Adipocyte (in vitro differentiated cells): ENCODE measurements around the gene FGF7.
A peak's percentile ranks its signal among the peaks of the same experiment; 100 is the strongest.

Source experiments
- DNase-seq: peaks from one replicate; pipeline ENCODE4 v3.0.0-alpha.2; 2015; ENCODE audit warnings: low read depth
- H3K27me3 ChIP-seq: replicated peaks from 2 replicates; pipeline ENCODE4 v1.7.0; 2013; ENCODE audit warnings: mild to moderate bottlenecking, low read length, moderate library complexity; ENCODE audit not compliant: control insufficient read depth, insufficient read depth
- H3K36me3 ChIP-seq: 2 replicates; pipeline ENCODE4 v1.7.0; 2013; ENCODE audit warnings: low read length, mild to moderate bottlenecking, moderate library complexity; ENCODE audit not compliant: control insufficient read depth, insufficient read depth, severe bottlenecking
- H3K4me1 ChIP-seq: 2 replicates; pipeline ENCODE4 v1.7.0; 2013; ENCODE audit warnings: mild to moderate bottlenecking, low read length, moderate library complexity; ENCODE audit not compliant: control insufficient read depth, insufficient read depth
- H3K4me3 ChIP-seq: 2 replicates; pipeline ENCODE4 v1.7.0; 2013; ENCODE audit warnings: mild to moderate bottlenecking, low read length, moderate library complexity
- H3K9ac ChIP-seq: 2 replicates; pipeline ENCODE4 v1.7.0; 2013; ENCODE audit warnings: mild to moderate bottlenecking, low read length, moderate library complexity
- H3K9me3 ChIP-seq: 2 replicates; pipeline ENCODE4 v1.7.0; 2013; ENCODE audit warnings: mild to moderate bottlenecking, low read length, moderate library complexity; ENCODE audit not compliant: control insufficient read depth

FGF7 gene

GRCh38 chr15:49439678-49440395 lies 16.8 kb downstream of the FGF7 start:
- no peak for DNase-seq
- H3K27me3 ChIP-seq, result no peaks in the 10 kb centered on the region
- peaks cover 40% of the 10 kb centered on the region for H3K36me3 ChIP-seq
- H3K9me3 ChIP-seq, result no peaks in the 10 kb centered on the region
- peak overlapping the region; percentile 49 for H3K4me3 ChIP-seq
- peaks cover 97% of the 10 kb centered on the region for H3K4me1 ChIP-seq
- peak overlapping the region; percentile 33 for H3K9ac ChIP-seq

GRCh38 chr15:49441356-49441755 lies 18.3 kb downstream of the FGF7 start:
- Histone ChIP-seq H3K9me3 (no peaks in the 10 kb centered on the region), H3K27me3 (no peaks in the 10 kb centered on the region), H3K36me3 (peaks cover 43% of the 10 kb centered on the region), H3K4me3 (peak overlapping the region; percentile 49), H3K9ac (peak overlapping the region; percentile 19), H3K4me1 (peaks cover 97% of the 10 kb centered on the region)
- DNase-seq, result no peak

GRCh38 chr15:49441816-49442215 lies 18.8 kb downstream of the FGF7 start:
- DNase-seq, result no peak
- H3K9ac ChIP-seq, result peak overlapping the region; percentile 19
- H3K36me3 ChIP-seq, result peaks cover 44% of the 10 kb centered on the region
- no peaks in the 10 kb centered on the region for H3K27me3 ChIP-seq
- no peaks in the 10 kb centered on the region for H3K9me3 ChIP-seq
- H3K4me3 ChIP-seq, result peak overlapping the region; percentile 37
- H3K4me1 ChIP-seq, result peaks cover 97% of the 10 kb centered on the region

- no peak for DNase-seq
- no peak overlapping the region for H3K4me3 ChIP-seq
- H3K9me3 ChIP-seq, result no peaks in the 10 kb centered on the region
- H3K9ac ChIP-seq, result no peak overlapping the region
- peaks cover 16% of the 10 kb centered on the region for H3K36me3 ChIP-seq
- H3K27me3 ChIP-seq, result no peaks in the 10 kb centered on the region
- peaks cover 65% of the 10 kb centered on the region for H3K4me1 ChIP-seq
Observed at GRCh38 chr15:49452595-49452994, 29.6 kb downstream of the FGF7 start.

GRCh38 chr15:49456166-49456565 lies 33.1 kb downstream of the FGF7 start:
- Histone ChIP-seq H3K9ac (peak overlapping the region; percentile 2), H3K36me3 (peaks cover 28% of the 10 kb centered on the region), H3K27me3 (no peaks in the 10 kb centered on the region), H3K4me3 (no peak overlapping the region), H3K4me1 (peaks cover 73% of the 10 kb centered on the region), H3K9me3 (no peaks in the 10 kb centered on the region)
- peak; percentile 35 for DNase-seq

- no peaks in the 10 kb centered on the region for H3K9me3 ChIP-seq
- peak overlapping the region; percentile 38 for H3K4me3 ChIP-seq
- peaks cover 31% of the 10 kb centered on the region for H3K36me3 ChIP-seq
- no peaks in the 10 kb centered on the region for H3K27me3 ChIP-seq
- peaks cover 82% of the 10 kb centered on the region for H3K4me1 ChIP-seq
- H3K9ac ChIP-seq, result peak overlapping the region; percentile 69
- peak; percentile 50 for DNase-seq
Observed at GRCh38 chr15:49458145-49458544, 35.1 kb downstream of the FGF7 start.

- H3K4me1 ChIP-seq, result peaks cover 96% of the 10 kb centered on the region
- peaks cover 27% of the 10 kb centered on the region for H3K36me3 ChIP-seq
- H3K4me3 ChIP-seq, result peak overlapping the region; percentile 37
- DNase-seq, result peak; percentile 71
- peak overlapping the region; percentile 75 for H3K9ac ChIP-seq
- H3K9me3 ChIP-seq, result no peaks in the 10 kb centered on the region
- H3K27me3 ChIP-seq, result no peaks in the 10 kb centered on the region
Observed at GRCh38 chr15:49460411-49460941, 37.4 kb downstream of the FGF7 start.

GRCh38 chr15:49462232-49462844 lies 39.3 kb downstream of the FGF7 start:
- H3K4me3 ChIP-seq, result peak overlapping the region; percentile 22

GRCh38 chr15:49464522-49464921 lies 41.5 kb downstream of the FGF7 start:
- H3K4me1 ChIP-seq, result peaks cover 97% of the 10 kb centered on the region
- no peak for DNase-seq
- peak overlapping the region; percentile 75 for H3K9ac ChIP-seq
- H3K36me3 ChIP-seq, result peaks cover 26% of the 10 kb centered on the region
- H3K27me3 ChIP-seq, result no peaks in the 10 kb centered on the region
- H3K9me3 ChIP-seq, result no peaks in the 10 kb centered on the region
- peak overlapping the region; percentile 45 for H3K4me3 ChIP-seq

More at GRCh38 chr15:49462232-49462844, 39.3 kb downstream of the FGF7 start:
- Histone ChIP-seq H3K36me3 (peaks cover 27% of the 10 kb centered on the region), H3K9ac (peak overlapping the region; percentile 75), H3K27me3 (no peaks in the 10 kb centered on the region), H3K9me3 (no peaks in the 10 kb centered on the region), H3K4me1 (peaks cover 97% of the 10 kb centered on the region)
- peak; percentile 68 for DNase-seq

- no peak for DNase-seq
- H3K27me3 ChIP-seq, result no peaks in the 10 kb centered on the region
- H3K4me1 ChIP-seq, result peaks cover 93% of the 10 kb centered on the region
- H3K4me3 ChIP-seq, result peak overlapping the region; percentile 73
- H3K9ac ChIP-seq, result peak overlapping the region; percentile 86
- H3K9me3 ChIP-seq, result no peaks in the 10 kb centered on the region
- peaks cover 30% of the 10 kb centered on the region for H3K36me3 ChIP-seq
Observed at GRCh38 chr15:49466119-49466518, 43.1 kb downstream of the FGF7 start.

- DNase-seq, result peak; percentile 59
- H3K4me1 ChIP-seq, result peaks cover 87% of the 10 kb centered on the region
- peak overlapping the region; percentile 73 for H3K4me3 ChIP-seq
- no peaks in the 10 kb centered on the region for H3K9me3 ChIP-seq
- H3K9ac ChIP-seq, result peak overlapping the region; percentile 86
- H3K36me3 ChIP-seq, result peaks cover 42% of the 10 kb centered on the region
- H3K27me3 ChIP-seq, result no peaks in the 10 kb centered on the region
Observed at GRCh38 chr15:49467746-49468480, 44.9 kb downstream of the FGF7 start.
